Left colon (tissue), 2 donors: Measurements from ENCODE around the gene HECW1. TPM values are rescaled to one million over a fixed set of nuclear protein-coding genes. Genes with fewer than 3 reads are reported as not detected.

Source experiments
- ATAC-seq: fragments of 200-7000 bp; cut with Tn5 transposase; one replicate; pipeline ENCODE4 v1.9.1; 2020; ENCODE audit warnings: mild to moderate bottlenecking, moderate library complexity
- DNase-seq, 2 donors: peaks; one replicate each; pipeline ENCODE4 v3.0.0-alpha.2; 2020
- intact Hi-C, 2 donors: fragments of 100-400 bp; cut with DNase I in 1 of 2; cut with micrococcal nuclease in 1 of 2; formaldehyde crosslinking; loops; one replicate each; pipeline versions ENCODE4 v1.11.2 to v1.14.0; 2022; cut with DNase I, micrococcal nuclease
- total RNA-seq, 2 donors: library from RNA; stranded (reverse); fragmentation: NEBNext Ultra II Directional; extraction: Animal tissue kit (Norgen Biotek cat#: 25700); gene quantifications; one replicate each; pipeline ENCODE4 v1.2.1, GENCODE V29; 2021
- donor health status: DM: no; HTN: no; CAD: no.
- donor health status: DM: yes; HTN: yes; CAD: no.

The HECW1 gene
- total RNA-seq, 2 donors from 2014 or later, result 0.58 to 0.89 TPM

- DNase-seq, result no peak
- intact Hi-C loops, result no loop called here
Measured at GRCh38 chr7:43531700-43532099, 419.3 kb downstream of the HECW1 start.

GRCh38 chr7:43533801-43534479 lies 421.5 kb downstream of the HECW1 start:
- intact Hi-C loops, result no loop called here
- ATAC-seq (no peak), DNase-seq (no peak)

More at GRCh38 chr7:43531700-43532099, 419.3 kb downstream of the HECW1 start:
- no peak for ATAC-seq

- intact Hi-C loops, result no loop called here
- no peak for ATAC-seq
- no peak for DNase-seq
Measured at GRCh38 chr7:43535031-43535451, 422.6 kb downstream of the HECW1 start.

GRCh38 chr7:43535810-43536585 lies 423.6 kb downstream of the HECW1 start:
- ATAC-seq (no peak), DNase-seq (no peak)
- intact Hi-C loops, result no loop called here

GRCh38 chr7:43536773-43537172 lies 424.3 kb downstream of the HECW1 start:
- intact Hi-C loops, result no loop called here
- ATAC-seq, result no peak

GRCh38 chr7:43537765-43538403 lies 425.4 kb downstream of the HECW1 start:
- no peak for DNase-seq
- intact Hi-C loops, result no loop called here
- no peak for ATAC-seq

More at GRCh38 chr7:43536773-43537172, 424.3 kb downstream of the HECW1 start:
- DNase-seq, result no peak

GRCh38 chr7:43538404-43538771 lies 425.9 kb downstream of the HECW1 start:
- DNase-seq (no peak), ATAC-seq (no peak)
- intact Hi-C loops, result no loop called here

- intact Hi-C loops, result no loop called here
- ATAC-seq, result no peak
- no peak for DNase-seq
Measured at GRCh38 chr7:43540471-43540870, 428.0 kb downstream of the HECW1 start.

GRCh38 chr7:43542716-43543115 lies 430.3 kb downstream of the HECW1 start:
- ATAC-seq (no peak), DNase-seq (no peak)
- intact Hi-C loops, result no loop called here

GRCh38 chr7:43546231-43546630 lies 433.8 kb downstream of the HECW1 start:
- DNase-seq (no peak), ATAC-seq (no peak)
- intact Hi-C loops, result no loop called here

- DNase-seq, result no peak
- intact Hi-C loops, result no loop called here
- ATAC-seq, result no peak
Measured at GRCh38 chr7:43550427-43550826, 438.0 kb downstream of the HECW1 start.

GRCh38 chr7:43552122-43552521 lies 439.7 kb downstream of the HECW1 start:
- ATAC-seq (no peak), DNase-seq (no peak)
- intact Hi-C loops, result no loop called here

GRCh38 chr7:43553999-43554398 lies 441.6 kb downstream of the HECW1 start:
- ATAC-seq, result no peak
- intact Hi-C loops, result no loop called here
- DNase-seq, result no peak

- ATAC-seq, result no peak
- intact Hi-C loops, result no loop called here
- no peak for DNase-seq
Measured at GRCh38 chr7:43554423-43554822, 442.0 kb downstream of the HECW1 start.

GRCh38 chr7:43557831-43558495 lies 445.5 kb downstream of the HECW1 start:
- DNase-seq (no peak), ATAC-seq (no peak)
- intact Hi-C loops, result no loop called here

- ATAC-seq (no peak), DNase-seq (no peak)
- intact Hi-C loops, result no loop called here
Measured at GRCh38 chr7:43559171-43559945, 446.9 kb downstream of the HECW1 start.

GRCh38 chr7:43559946-43560335 lies 447.5 kb downstream of the HECW1 start:
- DNase-seq (no peak), ATAC-seq (no peak)
- intact Hi-C loops, result no loop called here

GRCh38 chr7:43560742-43561330 lies 448.4 kb downstream of the HECW1 start:
- intact Hi-C loops, result no loop called here
- DNase-seq (no peak), ATAC-seq (no peak)
